HG02623 (cell line): Measurements from ENCODE around the gene PER1.

Experiments used
- ATAC-seq: cut with Tn5 transposase; IDR thresholded peaks from one replicate; pipeline ENCODE4 v1.9.1; 2021; ENCODE audit warnings: moderate library complexity; ENCODE audit not compliant: unreplicated experiment

PER1 gene

DNA sequence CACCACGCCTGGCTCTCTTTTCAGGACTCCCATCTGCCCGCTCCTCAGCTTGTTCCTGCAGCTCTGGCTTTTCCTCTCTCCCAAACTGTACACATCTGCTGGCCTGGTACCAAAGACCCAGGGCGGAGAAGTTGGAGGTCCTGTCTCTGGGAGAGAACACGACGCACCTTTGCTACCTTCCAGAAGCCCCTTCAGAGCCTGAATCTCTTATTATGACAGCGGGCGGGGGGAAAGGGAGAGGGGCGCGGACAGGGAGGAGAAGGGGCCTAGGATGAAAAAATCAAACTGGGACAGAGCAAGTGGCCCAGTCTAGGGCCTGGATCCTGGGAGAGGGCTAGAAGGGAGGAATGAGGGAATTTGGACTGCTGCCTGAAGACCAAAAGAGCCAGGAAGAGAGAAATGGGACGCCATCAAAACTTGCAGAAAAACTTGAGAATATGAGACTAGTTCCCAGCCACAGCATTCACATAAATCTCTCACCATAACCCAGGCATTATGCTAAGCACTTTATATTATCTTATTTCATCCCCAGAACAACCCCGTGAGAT lies 2.5 kb upstream of the PER1 start:
- ATAC-seq = no peak

DNA sequence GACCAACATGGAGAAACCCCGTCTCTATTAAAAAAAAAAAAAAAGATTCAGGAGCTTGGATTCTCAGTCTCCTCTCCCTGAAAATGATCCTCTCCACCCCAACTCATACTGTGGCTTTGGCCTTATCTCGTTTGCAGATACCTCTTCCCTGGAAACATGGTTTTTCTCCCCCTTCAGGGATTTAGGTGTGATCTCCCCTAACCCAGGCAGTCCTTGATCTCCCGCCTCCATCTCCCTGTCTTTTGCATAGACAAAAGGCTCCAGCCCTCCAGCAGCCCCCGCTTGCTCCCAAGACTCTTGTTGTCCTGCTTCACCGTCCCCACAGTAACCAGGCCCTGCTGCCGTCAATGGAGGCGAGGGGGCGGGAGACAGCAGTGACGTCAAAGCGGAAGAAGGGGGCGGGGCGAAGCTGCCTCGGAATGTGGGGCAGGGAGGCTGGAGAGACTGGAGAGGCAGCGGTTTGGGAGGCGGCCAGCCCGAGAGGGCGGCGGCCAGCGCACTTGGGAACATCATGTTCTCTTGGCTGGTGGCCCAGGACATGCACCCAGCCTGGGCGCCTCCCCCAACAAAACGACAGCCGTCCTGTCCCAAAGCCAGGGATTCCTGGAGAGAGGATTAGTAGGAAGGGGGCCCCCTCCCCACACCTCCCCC lies 1.9 kb upstream of the PER1 start:
- ATAC-seq = no peak

DNA sequence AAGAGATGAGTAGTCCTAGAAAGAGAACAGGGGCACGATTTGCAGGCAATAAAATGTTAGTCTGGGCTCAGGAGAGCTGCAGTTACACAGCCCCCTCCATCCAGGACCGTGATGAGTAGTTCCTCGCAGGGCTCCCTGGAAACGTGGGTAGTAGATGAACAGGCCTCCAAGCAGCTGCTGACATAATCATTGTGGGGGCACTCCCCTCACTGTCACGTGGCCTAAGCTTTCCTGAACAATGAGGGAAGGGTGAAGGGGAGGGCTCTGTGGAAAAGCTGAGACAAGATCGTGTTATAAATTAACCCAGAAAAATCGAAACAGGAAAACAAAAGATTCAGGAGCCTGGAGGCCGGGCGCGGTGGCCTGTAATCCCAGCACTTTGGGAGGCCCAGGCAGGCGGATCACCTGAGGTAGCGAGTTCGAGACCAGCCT lies 1.3 kb upstream of the PER1 start:
- no peak for ATAC-seq

DNA sequence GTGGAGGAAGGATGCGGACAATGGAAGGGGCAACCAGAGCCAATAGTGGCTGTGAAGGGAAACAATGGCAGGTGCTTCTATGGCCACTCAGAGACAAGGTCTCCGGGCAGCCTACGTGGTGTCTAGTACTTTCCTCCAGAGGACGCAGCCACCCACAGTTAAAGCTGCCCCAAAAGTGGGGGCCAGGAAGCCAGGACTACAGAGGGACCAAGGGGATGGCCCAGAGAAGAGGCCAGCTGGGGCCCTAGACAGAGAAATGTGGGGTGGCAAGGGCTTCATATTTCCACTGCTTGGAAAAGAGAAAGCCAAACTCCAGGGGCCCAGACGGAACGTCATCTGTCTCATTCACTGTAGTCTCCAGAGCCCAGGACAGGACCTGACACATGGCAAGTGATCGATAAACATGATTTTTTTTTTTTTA lies 837 bp upstream of the PER1 start:
- no peak for ATAC-seq

DNA sequence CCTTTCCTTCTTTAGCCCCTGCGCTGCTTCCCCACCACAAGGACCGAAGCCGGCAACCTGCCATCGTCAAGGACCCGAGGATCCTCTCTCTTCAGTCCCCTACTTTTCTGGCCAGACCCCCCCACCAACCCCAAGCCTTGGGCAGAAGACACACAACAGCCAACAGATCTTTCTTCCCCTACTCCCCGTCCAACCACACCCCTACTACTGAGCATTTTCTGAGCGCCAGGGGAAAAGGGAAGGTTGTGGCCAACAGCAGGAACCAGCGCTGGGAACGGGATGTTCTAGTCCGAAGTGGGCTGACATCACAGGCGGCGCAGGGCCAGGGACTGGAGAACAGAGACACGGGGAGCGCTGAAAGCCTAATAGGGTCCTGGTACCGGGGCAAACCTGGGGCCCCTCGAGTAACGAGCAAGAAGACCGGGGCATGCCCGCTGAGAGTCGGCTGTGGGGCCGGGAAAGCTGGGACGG lies 528 bp downstream of the PER1 start:
- ATAC-seq = no peak

DNA sequence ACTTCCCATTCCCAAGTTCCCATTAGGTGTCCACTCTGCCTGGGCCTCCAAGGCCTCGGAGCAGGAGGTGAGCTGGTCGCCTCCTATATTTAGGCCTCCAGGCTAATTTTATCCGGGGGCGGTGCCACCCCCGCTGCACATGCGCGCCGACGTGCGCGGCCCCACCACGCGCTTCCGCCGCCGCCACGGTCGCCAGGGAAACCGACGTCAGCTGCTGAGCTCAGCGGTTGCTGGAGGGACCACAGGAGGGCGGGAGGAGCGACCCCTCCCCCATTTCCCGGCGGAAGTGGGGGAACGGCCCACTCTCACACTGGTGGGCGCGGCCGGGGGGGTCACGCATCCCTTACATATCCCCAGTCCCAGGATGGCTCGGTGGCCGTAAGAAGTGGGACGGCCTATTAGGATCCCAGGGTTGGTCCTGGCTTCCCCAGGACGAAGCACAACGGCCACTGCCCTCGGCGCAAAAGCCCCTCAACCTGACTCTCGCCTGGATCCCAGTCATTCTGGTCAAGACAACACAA lies 1.0 kb downstream of the PER1 start:
- no peak for ATAC-seq

DNA sequence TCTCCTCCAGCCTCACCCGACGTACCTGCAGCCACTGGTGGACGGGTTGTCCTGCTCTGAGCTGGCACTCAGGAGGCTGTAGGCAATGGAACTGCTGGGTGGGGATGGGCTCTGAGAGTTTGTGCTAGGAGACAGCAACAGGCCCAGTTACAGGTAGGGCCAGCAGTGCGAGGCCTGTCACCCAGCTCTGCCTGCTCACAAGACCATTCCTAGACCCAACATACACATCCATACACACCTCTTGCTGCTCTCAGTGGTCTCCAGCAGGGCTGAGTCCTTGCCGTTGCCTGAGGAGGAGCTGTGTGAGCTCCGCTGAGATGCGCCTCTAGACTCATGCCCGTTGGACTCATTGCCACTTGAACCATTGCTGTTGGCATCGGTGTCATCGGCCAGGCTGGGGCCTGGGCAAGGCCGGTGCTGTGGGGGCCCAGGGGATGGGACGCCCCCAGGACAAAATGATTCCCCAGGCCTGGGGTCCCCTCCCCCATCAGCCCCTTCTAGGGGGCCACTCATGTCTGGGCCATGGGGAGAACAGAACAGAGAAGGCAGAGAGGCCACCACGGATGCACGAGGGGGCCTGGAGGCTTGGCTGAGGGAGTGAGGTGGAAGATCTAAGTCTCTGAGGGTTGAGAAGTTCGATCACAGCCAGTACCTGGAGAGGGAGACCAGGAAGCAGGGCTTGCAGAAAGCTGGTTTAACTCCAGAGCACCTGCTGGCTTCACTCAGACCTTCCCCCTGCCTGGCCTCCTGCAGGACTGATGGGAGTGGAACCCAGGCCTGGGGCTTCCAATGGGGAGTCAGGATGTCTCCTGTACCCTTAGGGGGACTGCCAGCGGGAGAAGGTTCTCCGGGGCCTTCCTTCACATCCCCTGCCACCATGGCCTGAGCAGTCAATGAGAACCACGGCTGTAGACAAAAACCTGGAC lies 1.7 kb downstream of the PER1 start:
- ATAC-seq = no peak

DNA sequence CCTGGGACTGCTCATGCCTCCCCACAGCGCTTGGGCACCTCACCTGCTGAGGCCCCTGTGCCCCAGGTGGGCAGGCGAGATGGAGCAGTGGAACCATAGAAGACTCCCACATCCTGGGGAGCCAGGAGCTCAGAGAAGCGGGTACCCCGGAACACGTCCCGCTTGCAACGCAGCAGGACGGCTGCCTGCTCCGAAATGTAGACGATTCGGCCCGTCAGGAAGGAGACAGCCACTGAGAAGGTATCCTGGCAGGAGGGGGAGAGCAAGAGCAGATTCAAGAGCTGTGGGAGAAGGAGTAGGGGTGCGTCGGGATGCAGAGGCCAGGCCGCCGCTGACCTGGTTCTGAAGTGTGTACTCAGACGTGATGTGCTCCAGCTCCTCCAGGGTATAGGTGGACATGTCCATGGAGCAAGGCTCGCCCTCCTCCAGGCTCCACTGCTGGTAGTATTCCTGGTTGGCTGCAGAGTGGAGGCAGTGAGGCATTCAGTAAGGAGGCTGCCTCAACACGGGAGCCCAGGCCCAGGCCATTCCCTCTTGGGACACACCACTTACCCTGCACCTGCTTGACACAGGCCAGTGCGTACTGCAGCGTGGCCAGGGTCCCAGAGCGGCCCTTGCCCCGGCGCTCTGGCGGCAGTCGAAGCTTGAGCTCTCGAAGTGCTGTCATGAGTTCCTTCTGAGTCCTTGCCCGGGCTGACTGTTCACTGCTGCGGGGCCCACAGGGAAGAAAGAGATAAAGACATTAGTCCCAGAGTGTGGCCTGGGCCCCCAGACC lies 2.6 kb downstream of the PER1 start:
- ATAC-seq = no peak

DNA sequence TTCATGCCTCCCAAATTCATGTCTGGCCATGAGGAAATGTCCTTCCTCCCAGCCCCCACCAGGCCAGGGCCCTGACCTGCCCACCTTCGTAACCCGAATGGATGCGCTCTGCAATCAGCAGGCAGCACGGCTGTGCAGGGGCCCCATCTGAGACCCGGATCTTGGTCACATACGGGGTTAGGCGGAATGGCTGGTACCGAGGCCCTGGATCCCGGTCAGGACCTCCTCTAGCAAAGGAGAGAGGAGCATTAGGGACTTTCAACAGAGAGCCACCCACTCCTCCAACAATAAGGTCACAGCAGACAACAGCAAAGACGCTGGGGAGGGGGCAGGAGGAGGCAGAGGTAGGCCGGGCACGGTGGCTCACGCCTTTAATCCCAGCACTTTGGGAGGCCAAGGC lies 3.6 kb downstream of the PER1 start:
- ATAC-seq = no peak

DNA sequence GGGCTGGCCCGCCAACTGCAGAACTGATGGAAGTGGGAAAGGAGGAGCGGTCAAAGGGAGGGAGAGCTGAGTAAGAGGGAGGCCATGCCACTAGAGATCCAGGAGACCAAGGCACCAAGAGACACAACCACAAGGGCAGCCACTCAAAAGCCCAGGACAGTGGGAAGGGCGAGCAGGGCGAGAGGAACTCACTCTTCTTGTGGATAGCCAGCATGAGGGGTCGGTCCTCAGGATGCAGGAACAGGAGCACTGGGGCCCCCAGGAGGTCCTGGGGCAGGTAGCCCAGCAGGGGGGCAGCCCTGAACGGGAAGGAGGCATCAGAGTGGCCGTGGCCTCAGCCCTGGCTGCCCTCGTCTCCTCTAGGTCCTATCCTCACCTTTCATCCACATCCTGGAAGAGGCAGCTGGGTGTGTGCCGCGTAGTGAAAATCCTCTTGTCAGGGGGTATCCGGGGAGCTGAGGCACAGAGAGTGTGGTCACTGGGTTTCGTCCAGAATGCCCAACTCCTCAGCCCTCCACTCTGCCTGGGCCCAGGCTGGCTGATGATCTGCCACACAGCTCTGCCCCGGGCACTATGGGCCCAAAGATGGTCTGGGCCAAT lies 4.3 kb downstream of the PER1 start:
- ATAC-seq = no peak

DNA sequence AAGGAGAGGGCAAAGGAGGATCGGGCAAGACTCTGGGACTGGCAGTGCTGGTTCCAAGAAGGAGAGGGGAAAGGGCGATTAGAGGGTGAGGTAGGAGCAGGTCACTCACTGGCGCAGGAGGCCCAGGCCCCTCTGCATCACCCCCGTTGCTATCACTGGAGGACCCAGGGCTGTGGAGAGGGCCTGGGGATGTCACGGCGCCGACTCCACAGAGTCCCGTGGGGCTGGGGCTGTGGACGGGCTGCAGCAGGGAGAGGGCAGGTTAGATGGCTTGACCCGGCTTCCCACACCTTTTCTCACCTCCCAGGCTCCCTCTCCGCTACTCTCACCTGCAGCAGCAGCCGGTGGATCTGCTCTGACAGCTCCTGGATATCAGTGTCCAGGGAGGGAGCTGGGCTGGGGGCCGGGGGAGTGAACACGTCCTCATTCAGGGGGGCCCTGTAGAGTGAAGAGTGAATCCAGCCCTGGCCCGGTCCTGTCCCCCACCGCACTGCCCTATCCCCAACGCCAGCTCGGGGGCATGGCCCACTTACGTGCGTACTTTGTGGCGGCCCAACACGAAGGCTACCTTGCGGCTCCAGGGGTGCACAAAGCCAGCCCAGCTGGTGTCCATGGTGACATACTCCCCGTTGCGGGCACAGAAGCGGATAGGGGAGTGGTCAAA lies 4.9 kb downstream of the PER1 start:
- ATAC-seq = no peak

DNA sequence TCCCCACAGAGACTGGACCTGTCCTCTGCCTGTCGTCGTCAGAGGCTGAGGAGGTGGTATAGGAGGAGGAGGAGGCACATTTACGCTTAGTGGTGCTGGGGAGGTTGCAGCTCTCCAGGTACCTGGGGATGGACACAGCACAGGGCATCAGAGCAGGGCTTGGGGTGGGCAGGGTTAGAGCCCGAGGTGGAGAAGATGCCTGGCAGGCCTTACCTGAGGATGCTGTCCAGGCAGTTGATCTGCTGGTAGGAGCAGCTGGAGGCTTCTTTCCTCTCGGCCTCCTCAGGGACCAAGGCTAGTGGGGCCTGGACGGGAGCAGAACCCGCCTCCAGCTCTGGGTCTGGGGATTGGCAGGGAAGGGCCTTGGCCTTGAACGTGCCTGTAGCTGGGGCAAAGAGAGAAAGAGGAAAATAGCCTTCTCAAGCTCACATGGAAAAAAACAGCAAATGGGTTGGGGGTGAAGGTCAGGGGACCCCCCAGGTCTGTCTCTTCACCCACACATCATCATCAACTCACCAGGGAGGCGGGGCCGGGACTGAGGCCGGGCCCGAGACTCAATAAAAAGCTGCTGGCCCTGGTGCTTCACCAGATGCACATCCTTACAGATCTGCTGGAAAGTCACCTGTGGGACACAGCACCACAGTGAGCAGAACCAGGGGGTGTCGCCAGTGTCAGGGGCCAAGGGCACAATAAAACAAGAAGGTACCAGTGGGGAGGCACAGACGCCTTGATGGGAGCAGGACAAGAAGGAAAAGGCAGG lies 5.6 kb downstream of the PER1 start:
- no peak for ATAC-seq

DNA sequence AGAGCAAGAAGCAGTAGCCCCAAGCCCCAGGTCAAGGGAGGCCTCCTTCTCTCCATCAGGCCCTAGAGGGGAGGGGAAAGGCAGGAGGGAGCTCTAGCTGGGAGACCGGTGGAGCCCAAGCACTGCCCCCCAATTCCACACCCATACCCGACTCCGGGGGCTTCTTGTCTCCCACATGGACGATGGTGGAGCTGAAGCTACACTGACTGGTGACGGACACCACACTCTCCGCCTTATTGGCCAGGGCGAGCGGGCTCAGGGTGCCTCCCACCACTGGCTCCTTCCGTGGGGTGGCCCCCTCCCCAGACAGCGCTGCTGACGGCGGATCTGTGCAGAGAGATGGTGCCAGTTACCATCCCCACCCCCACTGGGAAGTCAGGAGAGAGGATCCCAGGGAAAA lies 6.4 kb downstream of the PER1 start:
- ATAC-seq = no peak

DNA sequence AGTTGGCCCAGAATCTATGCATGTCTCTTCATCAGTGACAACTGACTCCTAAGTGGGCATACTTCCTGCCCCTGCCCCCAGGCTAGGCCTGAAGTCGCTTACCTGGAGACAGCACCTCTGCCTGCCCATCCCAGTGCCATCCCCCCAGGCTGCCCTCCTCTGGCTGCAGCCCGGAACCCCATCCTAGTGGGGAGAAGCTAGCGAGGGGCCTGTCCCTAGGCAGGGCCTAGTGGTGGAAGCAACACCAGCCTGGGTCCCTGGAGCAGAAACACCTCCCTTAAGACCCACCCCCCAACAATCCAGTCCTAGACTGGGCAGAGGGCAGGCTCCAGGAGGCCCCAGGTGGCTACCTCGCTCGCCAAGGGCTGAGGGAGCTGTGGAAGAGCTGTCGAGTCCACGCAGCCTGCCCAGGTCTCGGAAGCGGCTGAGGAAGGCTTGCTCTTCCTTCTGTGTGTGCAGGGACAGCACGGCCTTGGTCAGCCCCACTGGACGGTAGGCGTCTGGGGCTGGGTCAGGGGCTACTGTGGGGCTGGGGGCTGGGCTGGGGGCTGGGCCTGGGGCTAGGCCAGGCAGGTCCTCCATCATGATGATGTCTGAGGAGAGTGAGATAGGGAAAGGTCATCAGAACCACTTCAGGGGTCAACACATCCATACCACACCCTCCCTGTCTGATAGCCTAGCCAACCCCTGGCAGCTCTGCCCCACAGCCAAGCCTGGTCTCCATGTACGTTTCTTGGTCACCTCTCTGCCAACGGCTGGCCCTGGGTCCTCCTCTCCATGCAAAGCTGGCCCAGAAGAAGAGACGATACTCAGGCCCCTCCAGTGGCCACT lies 7.6 kb downstream of the PER1 start:
- ATAC-seq = no peak

DNA sequence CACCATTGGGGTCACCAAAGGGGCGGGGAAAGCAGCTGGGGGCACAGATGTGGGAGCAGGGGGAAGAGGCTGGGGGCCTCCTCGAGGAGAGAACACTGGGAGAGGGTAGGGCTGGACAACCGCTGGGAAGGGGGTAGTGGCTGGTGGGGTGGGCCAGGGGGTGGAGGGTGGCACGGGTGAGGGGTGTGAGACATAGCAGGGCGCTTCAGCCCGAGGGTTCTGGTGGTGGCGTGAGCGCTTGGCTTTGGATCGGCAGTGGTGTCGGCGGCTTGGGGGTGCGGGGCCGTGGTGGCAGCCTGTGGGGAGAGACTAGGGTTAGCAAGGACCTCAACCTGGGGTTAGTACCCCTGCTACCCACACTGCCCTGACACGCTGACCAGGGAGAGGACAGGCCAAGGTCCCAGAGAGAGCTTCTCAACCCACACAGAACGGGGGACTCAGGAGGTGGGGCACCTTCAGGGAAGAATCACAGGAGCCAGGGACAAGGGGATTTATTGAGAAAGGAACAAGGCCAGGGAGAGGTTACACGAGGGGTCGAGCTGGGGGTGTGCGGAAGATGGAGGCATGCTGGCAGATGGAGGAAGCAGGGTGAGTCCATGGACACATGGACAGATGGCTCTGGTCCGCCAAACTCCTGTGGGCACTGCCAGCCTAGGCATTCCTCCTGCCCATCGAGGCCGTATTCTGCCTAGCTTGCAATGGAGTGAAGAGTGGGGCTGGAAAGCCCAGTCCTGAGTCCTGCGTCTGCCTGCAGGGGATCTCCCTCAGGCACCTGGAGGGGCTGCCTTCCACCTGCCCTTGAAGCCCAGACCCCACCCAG lies 8.4 kb downstream of the PER1 start:
- no peak for ATAC-seq

DNA sequence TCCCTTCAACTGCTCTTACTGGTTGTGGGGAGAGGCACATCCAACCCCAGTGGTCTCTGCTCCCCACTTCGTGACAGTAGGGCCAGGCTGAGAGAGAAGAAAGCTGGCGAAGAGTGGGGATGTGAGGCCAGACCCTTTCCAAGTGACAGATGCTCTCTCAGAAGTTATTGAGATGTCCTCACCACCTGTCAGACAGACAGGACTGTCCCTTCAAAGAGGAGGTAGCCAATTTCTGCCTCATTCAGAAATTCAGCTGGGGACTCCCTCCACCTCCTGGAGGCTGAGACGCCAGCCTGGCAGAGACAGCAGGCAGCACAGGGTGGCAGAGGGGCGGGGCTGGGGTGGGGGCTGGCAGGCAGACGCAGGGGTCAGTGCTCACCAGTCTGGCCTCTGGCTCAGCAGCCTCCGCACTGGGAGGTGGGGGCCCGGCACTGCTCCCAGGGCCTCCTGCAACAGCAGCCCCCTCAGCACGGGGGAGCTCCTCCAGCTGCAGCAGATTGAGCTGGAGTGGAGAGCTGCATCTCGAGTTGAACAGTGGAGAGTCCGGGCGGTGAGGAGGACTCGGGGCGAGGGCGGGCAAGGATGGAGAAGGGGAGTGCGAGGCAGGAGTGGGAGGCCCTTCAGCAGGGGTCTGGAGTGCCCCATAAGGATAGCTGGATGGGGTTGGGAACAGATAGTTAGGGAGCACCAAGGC lies 9.2 kb downstream of the PER1 start:
- no peak for ATAC-seq
